Left lung (tissue), 10 donors: ENCODE measurements around the gene CDC42EP2. TPM values are rescaled to one million over a fixed set of nuclear protein-coding genes. Genes with fewer than 3 reads are reported as not detected.
A peak's percentile ranks its signal among the peaks of the same experiment; 100 is the strongest.

Experiments used
- ATAC-seq: fragments of 200-7000 bp; cut with Tn5 transposase; one replicate; pipeline ENCODE4 v1.9.1; 2020; ENCODE audit warnings: moderate library complexity
- DNase-seq, 4 donors: peaks; one replicate each; pipeline ENCODE4 v3.0.0-alpha.2; 2013 to 2020
- H3K27ac ChIP-seq, 2 donors: fragments of 200-600 bp; sonication (generic) in 1 of 2; one replicate each; pipeline versions ENCODE4 v1.5.0 to v1.8.0; 2020 to 2021
- H3K27me3 ChIP-seq, 2 donors: fragments of 200-600 bp; sonication (generic) in 1 of 2; one replicate each; pipeline versions ENCODE4 v1.5.0 to v1.8.0; 2020 to 2021
- H3K36me3 ChIP-seq, 2 donors: fragments of 200-600 bp; sonication (generic) in 1 of 2; one replicate each; pipeline versions ENCODE4 v1.5.0 to v1.8.0; 2020 to 2021
- H3K4me1 ChIP-seq, 2 donors: fragments of 200-600 bp; one replicate each; pipeline ENCODE4 v1.8.0; 2021
- H3K4me3 ChIP-seq, 2 donors: fragments of 200-600 bp; sonication (generic) in 1 of 2; one replicate each; pipeline versions ENCODE4 v1.5.0 to v1.8.0; 2020 to 2021; ENCODE audit warnings: mild to moderate bottlenecking in 1 of 2
- H3K9me3 ChIP-seq, 2 donors: fragments of 200-600 bp; sonication (generic) in 1 of 2; one replicate each; pipeline versions ENCODE4 v1.5.0 to v1.8.0; 2020 to 2021
- CTCF ChIP-seq, 2 donors: fragments of 200-600 bp; sonication (generic) in 1 of 2; IDR thresholded peaks; one replicate each; pipeline versions ENCODE4 v1.5.0 to v1.8.0; 2021; ENCODE audit warnings: antibody characterized with exemption in 2 of 2
- intact Hi-C, 2 donors: fragments of 100-400 bp; cut with DNase I; formaldehyde crosslinking; loops; one replicate each; pipeline versions ENCODE4 v1.11.2 to v1.14.2; 2022
- polyA plus RNA-seq, 6 donors: library from polyadenylated mRNA; unstranded; fragments of 120-200 nt; gene quantifications; one replicate each; pipeline ENCODE4 v1.2.1, GENCODE V29; 2013; ENCODE audit not compliant: insufficient read length in 6 of 6
- total RNA-seq, 2 donors: library from RNA; stranded (reverse); fragmentation: NEBNext Ultra II Directional; extraction: Animal tissue kit (Norgen Biotek cat#: 25700); gene quantifications; one replicate each; pipeline ENCODE4 v1.2.1, GENCODE V29; 2021
- donor health status: DM: no; HTN: yes; CAD: no.
- donor health status: DM: no; HTN: no; CAD: no.

Gene CDC42EP2
- total and polyA plus RNA-seq, 8 donors = 4.6 to 18.5 (median 9.2) TPM

- Histone ChIP-seq H3K4me3 (no peak overlapping the region), H3K27ac (peak overlapping the region in 1 of 2 donors; percentile 23), H3K27me3 (no peaks in the 10 kb centered on the region), H3K36me3 (peaks cover 0 to 24% of the 10 kb centered on the region in 2 donors), H3K9me3 (no peaks in the 10 kb centered on the region), H3K4me1 (peaks cover 6 to 21% of the 10 kb centered on the region in 2 donors)
- intact Hi-C loops = no loop called here
- no peak for TF ChIP-seq CTCF (IDR thresholded peaks at IDR 0.05)
- DNase-seq (peak in 2 of 4 donors; percentile 53 to 80), ATAC-seq (peak; percentile 46)
Observed at GRCh38 chr11:65301491-65302329, 13.0 kb upstream of the CDC42EP2 start.

- no peaks in the 10 kb centered on the region for H3K27me3 ChIP-seq
- no peak for ATAC-seq
- TF ChIP-seq CTCF (IDR thresholded peaks at IDR 0.05) = no peak
- no peak for DNase-seq
- no peak overlapping the region for H3K27ac ChIP-seq
- intact Hi-C loops = no loop called here
- H3K36me3 ChIP-seq = peaks cover 0 to 8% of the 10 kb centered on the region in 2 donors
- peaks cover 1 to 31% of the 10 kb centered on the region in 2 donors for H3K4me1 ChIP-seq
- no peaks in the 10 kb centered on the region for H3K9me3 ChIP-seq
- H3K4me3 ChIP-seq = no peak overlapping the region
Observed at GRCh38 chr11:65303555-65303954, 11.1 kb upstream of the CDC42EP2 start.

- no peak for TF ChIP-seq CTCF (IDR thresholded peaks at IDR 0.05)
- Histone ChIP-seq H3K27ac (no peak overlapping the region), H3K4me1 (peaks cover 7 to 36% of the 10 kb centered on the region in 2 donors), H3K9me3 (no peaks in the 10 kb centered on the region), H3K4me3 (no peak overlapping the region), H3K27me3 (no peaks in the 10 kb centered on the region), H3K36me3 (peaks cover 0 to 3% of the 10 kb centered on the region in 2 donors)
- intact Hi-C loops = no loop called here
- ATAC-seq = no peak
- no peak for DNase-seq
Observed at GRCh38 chr11:65304110-65304509, 10.6 kb upstream of the CDC42EP2 start.

GRCh38 chr11:65304613-65305012 is 10.1 kb upstream of the CDC42EP2 start:
- Histone ChIP-seq H3K27ac (no peak overlapping the region), H3K36me3 (no peaks in the 10 kb centered on the region), H3K4me1 (peaks cover 7 to 41% of the 10 kb centered on the region in 2 donors), H3K27me3 (no peaks in the 10 kb centered on the region), H3K4me3 (no peak overlapping the region), H3K9me3 (no peaks in the 10 kb centered on the region)
- intact Hi-C loops = no loop called here
- no peak for DNase-seq
- no peak for ATAC-seq
- no peak for TF ChIP-seq CTCF (IDR thresholded peaks at IDR 0.05)

- peaks cover 16 to 52% of the 10 kb centered on the region in 2 donors for H3K4me1 ChIP-seq
- H3K36me3 ChIP-seq = no peaks in the 10 kb centered on the region
- H3K27me3 ChIP-seq = no peaks in the 10 kb centered on the region
- H3K27ac ChIP-seq = no peak overlapping the region
- no peak for DNase-seq
- intact Hi-C loops = no loop called here
- ATAC-seq = peak; percentile 68
- no peak overlapping the region for H3K4me3 ChIP-seq
- no peak for TF ChIP-seq CTCF (IDR thresholded peaks at IDR 0.05)
- H3K9me3 ChIP-seq = no peaks in the 10 kb centered on the region
Observed at GRCh38 chr11:65305501-65306268, 9.0 kb upstream of the CDC42EP2 start.
